Uterine smooth muscle cell (primary cell): ENCODE data around the gene CMTM8. TPM values are rescaled to one million over a fixed set of nuclear protein-coding genes. Genes with fewer than 3 reads are reported as not detected.

Experiments
- total RNA-seq: library from RNA; depleted of rRNA; stranded (reverse); fragments of >200 nt; gene quantifications from 2 replicates; pipeline ENCODE4 v1.2.3, GENCODE V29; 2014

CMTM8 gene
- 0.12 and 0.22 TPM in 2 replicates for total RNA-seq

GRCh38 chr3:32238453-32239306 is at the start of gene CMTM8:
CMTM8 (plus strand) TSS chr3:32238680; CDS start chr3:32238973, 293 bp downstream.

DNA sequence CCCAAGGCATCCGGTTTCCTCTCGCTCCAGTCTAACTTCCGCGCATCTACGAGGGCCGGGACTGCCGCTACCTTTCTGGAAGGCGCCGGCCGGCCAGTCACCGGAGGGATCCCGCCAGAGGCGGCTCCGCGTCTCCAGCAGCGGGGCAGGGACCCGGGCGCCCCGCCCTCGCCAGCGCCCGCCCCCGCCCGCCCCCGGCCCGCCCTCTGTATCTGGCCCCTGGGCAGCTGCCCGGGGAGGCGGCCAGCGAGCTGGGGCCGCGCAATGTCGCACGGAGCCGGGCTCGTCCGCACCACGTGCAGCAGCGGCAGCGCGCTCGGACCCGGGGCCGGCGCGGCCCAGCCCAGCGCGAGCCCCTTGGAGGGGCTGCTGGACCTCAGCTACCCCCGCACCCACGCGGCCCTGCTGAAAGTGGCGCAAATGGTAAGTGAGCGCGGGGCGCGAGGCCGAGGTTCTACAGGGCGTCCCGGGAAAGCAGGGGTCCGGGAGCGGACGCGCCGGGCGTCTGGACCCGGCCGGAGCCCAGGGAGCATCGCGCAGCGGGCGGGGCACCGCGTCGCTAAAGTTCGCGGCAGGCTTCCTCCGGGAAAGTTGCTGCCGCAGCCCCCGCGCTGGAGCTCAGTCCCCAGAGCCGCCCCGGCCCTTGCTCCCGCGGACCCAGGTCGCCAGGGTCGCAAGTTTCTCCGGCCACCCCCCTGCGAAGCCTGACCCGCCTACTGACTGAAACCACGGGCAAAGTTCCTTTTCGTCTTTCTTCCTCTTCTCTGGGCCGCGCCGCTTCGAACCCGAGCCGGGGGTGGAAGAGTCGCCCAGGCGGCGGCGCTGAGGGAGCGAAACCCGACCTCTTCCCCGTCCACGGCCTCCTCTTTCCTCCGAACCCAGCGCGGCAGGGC is 153.4 kb downstream of the CMTM8 start, which contains the start of gene CMTM7:
CMTM7 (plus strand) TSS at position 211 of the 893 bp plus-strand sequence; CDS start at position 265, 54 bp downstream.

Other genes starting within 250 kb of the CMTM8 start
- gene GPD1L, start 132.1 kb upstream of the CMTM8 start, total RNA-seq, result 11.6 and 14.5 TPM in 2 replicates
- gene CMTM7, start 153.2 kb downstream of the CMTM8 start, total RNA-seq, result 6.2 and 10.0 TPM in 2 replicates